PC-3 (cell line): ENCODE data around the gene YES1. TPM values are rescaled to one million over a fixed set of nuclear protein-coding genes. Genes with fewer than 3 reads are reported as not detected.

Source experiments
- ATAC-seq: fragments of 200-7000 bp; cut with Tn5 transposase; 2 replicates; pipeline ENCODE4 v1.9.1; 2020; ENCODE audit warnings: mild to moderate bottlenecking, moderate library complexity
- BruUV-seq: library from RNA; stranded (reverse); fragments of 400-500 nt; replicated peaks from 2 replicates; lab custom pipeline; 2021; lab: Mats Ljungman, UMichigan
- CTCF ChIA-PET: fragments of 300-600 bp; sonication (Branson Sonifier 250); formaldehyde crosslinking; loops from one replicate; lab custom pipeline; 2022; ENCODE audit warnings: antibody characterized with exemption; lab: Charles Lee
- POLR2A ChIA-PET: fragments of 300-600 bp; sonication (Branson Sonifier 250); formaldehyde crosslinking; loops from one replicate; lab custom pipeline; 2022; ENCODE audit warnings: antibody characterized with exemption; ENCODE audit not compliant: unreplicated experiment; lab: Charles Lee
- DNase-seq: peaks from one replicate; pipeline ENCODE4 v3.0.0-alpha.2; 2015
- H2AFZ ChIP-seq: fragments of 300-600 bp; sonication (generic); 2 replicates; pipeline ENCODE4 v1.6.0; 2016; ENCODE audit warnings: antibody characterized with exemption, low read length
- H3F3A ChIP-seq: fragments of 300-600 bp; sonication (generic); one replicate; pipeline ENCODE4 v1.6.0; 2017; ENCODE audit warnings: antibody characterized with exemption, low read length, control low read depth, mild to moderate bottlenecking; ENCODE audit not compliant: unreplicated experiment
- H3K27ac ChIP-seq: fragments of 300-600 bp; sonication (generic); 2 replicates; pipeline ENCODE4 v1.5.1; 2016; ENCODE audit warnings: mild to moderate bottlenecking, low read length
- H3K27me3 ChIP-seq: fragments of 300-600 bp; sonication (generic); 2 replicates; pipeline ENCODE4 v1.6.1; 2016; ENCODE audit warnings: low read length, mixed read lengths
- H3K36me3 ChIP-seq: fragments of 300-600 bp; sonication (generic); 2 replicates; pipeline ENCODE4 v1.6.1; 2016; ENCODE audit warnings: low read depth, mixed run types, low read length, mixed read lengths
- H3K4me1 ChIP-seq: fragments of 300-600 bp; sonication (generic); 2 replicates; pipeline ENCODE4 v1.5.1; 2016; ENCODE audit warnings: low read length; ENCODE audit not compliant: insufficient read depth
- H3K4me2 ChIP-seq: fragments of 300-600 bp; sonication (generic); 2 replicates; pipeline ENCODE4 v1.6.0; 2016; ENCODE audit warnings: low read length
- H3K4me3 ChIP-seq: fragments of 300-600 bp; sonication (generic); 2 replicates; pipeline ENCODE4 v1.5.1; 2016; ENCODE audit warnings: mild to moderate bottlenecking, low read length, mixed read lengths
- H3K79me2 ChIP-seq: fragments of 300-600 bp; sonication (generic); 2 replicates; pipeline ENCODE4 v1.6.1; 2017; ENCODE audit warnings: low read length, mixed read lengths
- H3K9ac ChIP-seq: fragments of 300-600 bp; sonication (generic); 2 replicates; pipeline ENCODE4 v1.6.0; 2016; ENCODE audit warnings: mild to moderate bottlenecking, low read length
- H3K9me2 ChIP-seq: fragments of 300-600 bp; sonication (generic); replicated peaks from 2 replicates; pipeline ENCODE4 v1.6.1; 2016; ENCODE audit warnings: mixed run types, low read length, mixed read lengths
- H3K9me3 ChIP-seq: fragments of 300-600 bp; sonication (generic); 2 replicates; pipeline ENCODE4 v1.6.1; 2016; ENCODE audit warnings: low read length, mixed read lengths
- H4K20me1 ChIP-seq: fragments of 300-600 bp; sonication (generic); 2 replicates; pipeline ENCODE4 v1.6.1; 2016; ENCODE audit warnings: low read length, mixed read lengths
- CTCF ChIP-seq: fragments of 300-600 bp; sonication (generic); conservative IDR thresholded peaks from 2 replicates; pipeline ENCODE4 v1.5.1; 2017; ENCODE audit warnings: antibody characterized with exemption, low read depth, mild to moderate bottlenecking, low read length
- EZH2 ChIP-seq: fragments of 300-600 bp; sonication (generic); IDR thresholded peaks from one replicate; pipeline ENCODE4 v1.6.1; 2017; ENCODE audit warnings: antibody characterized with exemption, mild to moderate bottlenecking, low read length; ENCODE audit not compliant: unreplicated experiment
- EZH2phosphoT487 ChIP-seq: fragments of 300-600 bp; sonication (generic); IDR thresholded peaks from 2 replicates; pipeline ENCODE4 v1.6.1; 2018; ENCODE audit warnings: mild to moderate bottlenecking, antibody characterized with exemption, low read length, borderline replicate concordance
- intact Hi-C: fragments of 100-400 bp; cut with micrococcal nuclease; formaldehyde crosslinking; loops from 2 replicates; pipeline ENCODE4 v1.9.0; 2023
- total RNA-seq: library from RNA; depleted of rRNA; stranded (reverse); fragments of >200 nt; gene quantifications from 2 replicates; pipeline ENCODE4 v1.2.3, GENCODE V29; 2014

YES1 gene
- total RNA-seq, 1 experiment from 2014 or later: 73.5 TPM

GRCh38 chr18:713135-713490 is 98.9 kb downstream of the YES1 start:
- Histone ChIP-seq H2AFZ (peak overlapping the region; percentile 68; the same call in 1 of the 2 replicates), H3K4me3 (peak overlapping the region; percentile 55; the same call in 1 of the 2 replicates), H3K27ac (no peak overlapping the region), H3K36me3 (peaks cover 3% of the 10 kb centered on the region; the same call in 1 of the 2 replicates), H3K27me3 (no peaks in the 10 kb centered on the region), H3K9ac (no peak overlapping the region), H4K20me1 (no peaks in the 10 kb centered on the region), H3K4me2 (peak overlapping the region; percentile 70), H3K4me1 (peaks cover 13% of the 10 kb centered on the region), H3K9me3 (no peaks in the 10 kb centered on the region), H3K9me2 (no peaks in the 10 kb centered on the region), H3F3A (no peaks in the 10 kb centered on the region), H3K79me2 (peaks cover 40% of the 10 kb centered on the region)
- intact Hi-C loops: no loop called here
- ChIA-PET CTCF (interaction anchor here (0.6 to 1.1 kb wide), 6 partner anchors 10 to 126 kb away, joined by 3 to 14 read pairs (median 6); partner anchors contain the start of gene TYMS), POLR2A (interaction anchor here (0.5 kb wide), 1 partner anchor 10 kb away, joined by 3 read pairs; no protein-coding TSS in a partner anchor)
- BruUV-seq: TSS peak; percentile 44
- no peak for ATAC-seq
- TF ChIP-seq EZH2 (no peak), EZH2phosphoT487 (no peak), CTCF (no peak)
- no peak for DNase-seq

- intact Hi-C loops: no loop called here
- TF ChIP-seq EZH2 (no peak), CTCF (peak; percentile 66), EZH2phosphoT487 (no peak)
- H3K4me1 ChIP-seq: peaks cover 13% of the 10 kb centered on the region
- ChIA-PET CTCF (interaction anchor here (0.6 to 1.1 kb wide), 6 partner anchors 9 to 127 kb away, joined by 3 to 14 read pairs (median 6); partner anchors contain the start of gene TYMS), POLR2A (interaction anchor here (0.5 to 0.6 kb wide), 2 partner anchors 10 to 119 kb away, joined by 3 to 4 read pairs; no protein-coding TSS in a partner anchor)
- no peaks in the 10 kb centered on the region for H3K9me2 ChIP-seq
- peak within 1 kb of the TSS; percentile 79 for H2AFZ ChIP-seq
- H3K9me3 ChIP-seq: no peaks in the 10 kb centered on the region
- H3K4me2 ChIP-seq: peak within 1 kb of the TSS; percentile 89
- DNase-seq: peak; percentile 84
- H3K36me3 ChIP-seq: peaks cover 3% of the 10 kb centered on the region; the same call in 1 of the 2 replicates
- no peaks in the 10 kb centered on the region for H4K20me1 ChIP-seq
- no TSS peak for BruUV-seq
- H3K27me3 ChIP-seq: no peaks in the 10 kb centered on the region
- H3F3A ChIP-seq: no peaks in the 10 kb centered on the region
- H3K27ac ChIP-seq: peak within 1 kb of the TSS; percentile 63
- ATAC-seq: peak; percentile 84
- H3K79me2 ChIP-seq: peaks cover 43% of the 10 kb centered on the region
- peak within 1 kb of the TSS; percentile 92 for H3K9ac ChIP-seq
- peak within 1 kb of the TSS; percentile 80 for H3K4me3 ChIP-seq
Observed at GRCh38 chr18:712401-713134, 99.5 kb downstream of the YES1 start, which contains the start of gene ENOSF1. ENOSF1 (minus strand) TSS chr18:712630; CDS start chr18:712587, 43 bp downstream.
